GM12878 (cell line): ENCODE measurements around the gene DUS1L. TPM values are rescaled to one million over a fixed set of nuclear protein-coding genes. Genes with fewer than 3 reads are reported as not detected.

ENCODE experiments used
- ATAC-seq: fragments of 200-7000 bp; cut with Tn5 transposase; 3 replicates; pipeline ENCODE4 v1.9.1; 2020; ENCODE audit warnings: mild to moderate bottlenecking, moderate library complexity
- BruUV-seq: library from RNA; stranded (reverse); fragments of 400-500 nt; replicated peaks from 2 replicates; lab custom pipeline; 2021; lab: Mats Ljungman, UMichigan
- CTCF ChIA-PET: fragments of 300-600 bp; sonication (Branson Sonifier 250); formaldehyde crosslinking; extraction: SDS; loops from one replicate; lab custom pipeline; 2021; ENCODE audit warnings: inconsistent platforms; lab: Yijun Ruan, JAX
- POLR2A ChIA-PET: fragments of 350-600 bp; formaldehyde crosslinking; extraction: SDS; loops from one replicate; lab custom pipeline; 2021; ENCODE audit warnings: inconsistent platforms; lab: Charles Lee
- RAD21 ChIA-PET: fragments of 300-600 bp; sonication (Branson Sonifier 250); formaldehyde crosslinking; loops from one replicate; lab custom pipeline; 2023; ENCODE audit warnings: antibody characterized with exemption; ENCODE audit not compliant: unreplicated experiment; lab: Charles Lee
- SMC1A ChIA-PET: fragments of 300-600 bp; sonication (Branson Sonifier 250); formaldehyde crosslinking; loops from one replicate; lab custom pipeline; 2023; ENCODE audit not compliant: unreplicated experiment, uncharacterized antibody; lab: Charles Lee
- DNase-seq: peaks from one replicate; pipeline ENCODE4 v3.0.0-alpha.2; 2011; ENCODE audit warnings: low read depth, low spot score
- FAIRE-seq: peaks from 3 replicates; lab custom pipeline; 2011; peaks lifted over from hg19 to GRCh38; lab: Jason Lieb, UNC
- H2AFZ ChIP-seq: 2 replicates; pipeline ENCODE4 v1.6.0; 2011; ENCODE audit warnings: low read depth, low read length, control low read depth; ENCODE audit not compliant: control insufficient read depth
- H3K27ac ChIP-seq: 2 replicates; pipeline ENCODE4 v1.5.1; 2011; ENCODE audit warnings: control low read depth; ENCODE audit not compliant: control insufficient read depth, insufficient read depth
- H3K27me3 ChIP-seq, 2 experiments: replicated peaks in 1 of 2; 2 replicates each; pipeline versions ENCODE4 v1.6.0 to v1.6.1; 2011; ENCODE audit warnings: low read length in 1 of 2; ENCODE audit not compliant: control insufficient read depth in 2 of 2, insufficient read depth in 2 of 2
- H3K36me3 ChIP-seq, 2 experiments: 2 replicates each; pipeline ENCODE4 v1.5.1; 2011; ENCODE audit warnings: low read length in 1 of 2; ENCODE audit not compliant: control insufficient read depth in 2 of 2, insufficient read depth in 2 of 2
- H3K4me1 ChIP-seq: 2 replicates; pipeline ENCODE4 v1.6.1; 2011; ENCODE audit warnings: mild to moderate bottlenecking, low read length, moderate library complexity, mixed read lengths; ENCODE audit not compliant: control insufficient read depth, insufficient read depth
- H3K4me2 ChIP-seq: 2 replicates; pipeline ENCODE4 v1.6.0; 2011; ENCODE audit warnings: control low read depth; ENCODE audit not compliant: control insufficient read depth, insufficient read depth
- H3K4me3 ChIP-seq: fragments of 200-600 bp; sonication (generic); 2 replicates; pipeline ENCODE4 v1.5.1; 2016
- H3K79me2 ChIP-seq: 2 replicates; pipeline ENCODE4 v1.6.0; 2011; ENCODE audit warnings: low read length; ENCODE audit not compliant: control insufficient read depth, insufficient read depth
- H3K9ac ChIP-seq: 2 replicates; pipeline ENCODE4 v1.8.0; 2011; ENCODE audit warnings: low read length, control low read depth, mixed read lengths; ENCODE audit not compliant: control insufficient read depth, insufficient read depth
- H3K9me3 ChIP-seq: replicated peaks from 3 replicates; pipeline ENCODE4 v1.5.1; 2011; ENCODE audit warnings: mild to moderate bottlenecking, low read length; ENCODE audit not compliant: control insufficient read depth, insufficient read depth
- H4K20me1 ChIP-seq: 2 replicates; pipeline ENCODE4 v1.6.0; 2011; ENCODE audit not compliant: control insufficient read depth, insufficient read depth
- BHLHE40 ChIP-seq, 2 experiments: fragments of 450-650 bp in 1 of 2; IDR thresholded peaks; 2 replicates each; pipeline ENCODE4 v1.6.1; 2011 to 2017; ENCODE audit warnings: low read depth in 2 of 2, borderline replicate concordance in 1 of 2, improper control_type of control experiment in 1 of 2, low read length in 1 of 2, mild to moderate bottlenecking in 1 of 2
- DPF2 ChIP-seq: fragments of 450-650 bp; IDR thresholded peaks from 2 replicates; pipeline ENCODE4 v1.6.1; 2017; ENCODE audit warnings: mild to moderate bottlenecking
- EGR1 ChIP-seq, 2 experiments: IDR thresholded peaks; 1 replicate in 1 of 2; 2 replicates in 1 of 2; pipeline ENCODE4 v1.6.1; 2011 to 2012; ENCODE audit warnings: low read depth in 2 of 2, low read length in 2 of 2, borderline replicate concordance in 1 of 2, mild to moderate bottlenecking in 1 of 2, moderate library complexity in 1 of 2
- FOXK2 ChIP-seq: fragments of 450-650 bp; IDR thresholded peaks from 2 replicates; pipeline ENCODE4 v1.6.1; 2017; ENCODE audit warnings: mild to moderate bottlenecking, moderate library complexity
- GATAD2B ChIP-seq: fragments of 450-650 bp; conservative IDR thresholded peaks from 2 replicates; pipeline ENCODE4 v1.6.1; 2017; ENCODE audit warnings: low read depth, mild to moderate bottlenecking, moderate library complexity
- HDGF ChIP-seq: fragments of 450-650 bp; IDR thresholded peaks from 2 replicates; pipeline ENCODE4 v1.6.1; 2016; ENCODE audit warnings: antibody characterized with exemption
- IKZF1 ChIP-seq: fragments of 450-650 bp; conservative IDR thresholded peaks from 2 replicates; pipeline ENCODE4 v1.6.1; 2017; ENCODE audit warnings: antibody characterized with exemption, mild to moderate bottlenecking
- LARP7 ChIP-seq: fragments of 450-650 bp; IDR thresholded peaks from 2 replicates; pipeline ENCODE4 v1.6.1; 2017; ENCODE audit warnings: mild to moderate bottlenecking
- NFXL1 ChIP-seq: fragments of 450-650 bp; IDR thresholded peaks from 2 replicates; pipeline ENCODE4 v1.6.1; 2017; ENCODE audit warnings: antibody characterized with exemption, mild to moderate bottlenecking, borderline replicate concordance
- POLR2A ChIP-seq: IDR thresholded peaks from 2 replicates; pipeline ENCODE4 v1.6.1; 2011; ENCODE audit warnings: low read depth, mild to moderate bottlenecking, low read length
- RELA ChIP-seq: fragments of 450-650 bp; IDR thresholded peaks from 2 replicates; pipeline ENCODE4 v1.8.0; 2014; ENCODE audit warnings: borderline replicate concordance; ENCODE audit not compliant: partially characterized antibody
- USF1 ChIP-seq: IDR thresholded peaks from 2 replicates; pipeline ENCODE4 v1.6.1; 2011; ENCODE audit warnings: borderline replicate concordance, low read depth, mild to moderate bottlenecking, moderate library complexity, mixed read lengths, low read length; ENCODE audit not compliant: insufficient read depth; ENCODE audit errors: extremely low read length
- ZNF687 ChIP-seq: fragments of 450-650 bp; IDR thresholded peaks from 2 replicates; pipeline ENCODE4 v1.6.1; 2017; ENCODE audit warnings: mild to moderate bottlenecking, moderate library complexity
- whole genome bisulfite sequencing: methylation state at CpG from one replicate; pipeline ENCODE4 v1.1.6; 2016; ENCODE audit warnings: low lambda C conversion rate; ENCODE audit not compliant: insufficient replicate concordance, insufficient coverage; ENCODE audit errors: missing lambda C conversion rate; 5-methylcytosine and 5-hydroxymethylcytosine counted together
- in situ Hi-C: fragments of 300-500 bp; cut with MboI; formaldehyde crosslinking; loops from 9 replicates; pipeline ENCODE4 v1.14.3; 2018; ENCODE audit warnings: mixed read lengths
- intact Hi-C: fragments of 100-400 bp; cut with micrococcal nuclease; formaldehyde crosslinking; loops from one replicate; pipeline ENCODE4 v1.14.2; 2022; ENCODE audit not compliant: unreplicated experiment
- polyA plus RNA-seq, 11 experiments: library from polyadenylated mRNA; depleted of rRNA in 4 of 11; unstranded in 6 of 11; stranded (reverse) in 5 of 11; fragments of >200 nt; fragmentation: Nextera tagmentation in 4 of 11; fragmentation: Illumina TruSeq in 1 of 11; extraction: Ambion mirVana in 4 of 11; extraction: Trizol in 1 of 11; gene quantifications; 1 replicate in 1 of 11; 2 replicates in 10 of 11; pipeline versions ENCODE4 v1.2.1 to v1.2.3, GENCODE V29; 2011 to 2016; ENCODE audit warnings: inconsistent platforms in 2 of 11, missing spikeins in 2 of 11, low read depth in 1 of 11
- total RNA-seq, 4 experiments: library from RNA; depleted of rRNA in 3 of 4; stranded (reverse); fragments of >200 nt in 3 of 4; fragmentation: Illumina TruSeq in 1 of 4; extraction: Trizol in 1 of 4; gene quantifications; 2 replicates each; pipeline versions ENCODE4 v1.2.1 to v1.2.3, GENCODE V29; 2013 to 2021

Gene DUS1L
- total and polyA plus RNA-seq, 10 of the 15 experiments (the other 5 are each of a cell fraction or from before 2014, with no cell fraction given) = 6.1 to 157 (median 44.5) TPM

- WGBS = under 1% methylated on average over 57 of the region's 77 CpGs
- ChIA-PET CTCF (interaction anchor here (1.3 kb wide), 1 partner anchor 31 kb away, joined by 3 read pairs; no protein-coding TSS in a partner anchor), RAD21 (interaction anchor here (1.1 kb wide), 1 partner anchor 60 kb away, joined by 5 read pairs; the partner anchor contains the start of gene DCXR), POLR2A (interaction anchor here (0.6 to 2.3 kb wide), 10 partner anchors 9 to 227 kb away, joined by 3 to 9 read pairs (median 4); partner anchors contain the start of genes CENPX and LRRC45), SMC1A (no interaction called here)
- in situ Hi-C loops (no loop called here), intact Hi-C loops (loop anchor here (5.0 kb wide), 2 partner anchors 45 to 60 kb away; partner anchors contain the start of genes DCXR, GPS1 and RFNG)
- TF ChIP-seq NFXL1 (0 out of 2 replicates have a peak, but pooled peaks have one; percentile 46), GATAD2B (0 out of 2 replicates have a peak, but pooled peaks have one; percentile 82), DPF2 (0 out of 2 replicates have a peak, but pooled peaks have one; percentile 32), HDGF (no peak), USF1 (peak; percentile 58), BHLHE40 (IDR thresholded peaks at IDR 0.05; ENCODE audit: borderline replicate concordance in 1 of 2, low read depth in 2 of 2, low read length in 1 of 2) (peak in 1 of 2 experiments; percentile 64; a peak in 2 of 4 replicates), LARP7 (peak; percentile 40), RELA (no peak), ZNF687 (no peak), EGR1 (IDR thresholded peaks at IDR 0.05; ENCODE audit: borderline replicate concordance in 1 of 2, low read depth in 2 of 2, low read length in 2 of 2) (0 out of 3 replicates have a peak, but pooled peaks of 1 of the 2 experiments have one; percentile 79), FOXK2 (no peak), IKZF1 (peak; percentile 34; the same call in 1 of the 2 replicates), POLR2A (peak; percentile 67; the same call in 1 of the 2 replicates)
- no peaks in the 10 kb centered on the region for H3K9me3 ChIP-seq
- H3K9ac ChIP-seq = peak overlapping the region; percentile 93
- H3K4me3 ChIP-seq = peak overlapping the region; percentile 92
- peaks cover 8 to 25% of the 10 kb centered on the region in 2 experiments; a peak in 3 of 4 replicates for H3K36me3 ChIP-seq
- H3K79me2 ChIP-seq = peaks cover 47% of the 10 kb centered on the region
- TSS peak; percentile 60 for BruUV-seq
- peak overlapping the region; percentile 84 for H3K27ac ChIP-seq
- peaks cover 17% of the 10 kb centered on the region for H3K4me1 ChIP-seq
- H4K20me1 ChIP-seq = no peaks in the 10 kb centered on the region; the same call in 1 of the 2 replicates
- no peaks in the 10 kb centered on the region for H3K27me3 ChIP-seq
- peak overlapping the region; percentile 44; the same call in 1 of the 2 replicates for H2AFZ ChIP-seq
- FAIRE-seq = no peak
- H3K4me2 ChIP-seq = peak overlapping the region; percentile 87
- ATAC-seq = peak; percentile 1
- no peak for DNase-seq
Measured at GRCh38 chr17:82097184-82097918, 31.7 kb upstream of the DUS1L start.
